Esophagus squamous epithelium (tissue), 4 donors: ENCODE data around the gene PPWD1.

ENCODE experiments used
- CTCF ChIP-seq, 6 experiments: fragments of 450-650 bp in 4 of 6; fragments of 200-600 bp in 2 of 6; sonication (generic) in 2 of 6; IDR thresholded peaks; one replicate each; pipeline ENCODE4 v1.5.1; 2016 to 2019; ENCODE audit warnings: antibody characterized with exemption in 6 of 6, mild to moderate bottlenecking in 4 of 6, moderate library complexity in 4 of 6
- POLR2A ChIP-seq, 4 donors: fragments of 450-650 bp; IDR thresholded peaks; one replicate each; pipeline ENCODE4 v1.6.1; 2017; ENCODE audit warnings: antibody characterized with exemption in 4 of 4, mild to moderate bottlenecking in 4 of 4, moderate library complexity in 3 of 4

- TF ChIP-seq CTCF (IDR thresholded peaks at IDR 0.05) (no peak), POLR2A (IDR thresholded peaks at IDR 0.05) (no peak)
Measured at GRCh38 chr5:65611524-65611923, 48.4 kb downstream of the PPWD1 start.
